ENCODE measurements around the gene LRRC45.

LRRC45 gene

DNA sequence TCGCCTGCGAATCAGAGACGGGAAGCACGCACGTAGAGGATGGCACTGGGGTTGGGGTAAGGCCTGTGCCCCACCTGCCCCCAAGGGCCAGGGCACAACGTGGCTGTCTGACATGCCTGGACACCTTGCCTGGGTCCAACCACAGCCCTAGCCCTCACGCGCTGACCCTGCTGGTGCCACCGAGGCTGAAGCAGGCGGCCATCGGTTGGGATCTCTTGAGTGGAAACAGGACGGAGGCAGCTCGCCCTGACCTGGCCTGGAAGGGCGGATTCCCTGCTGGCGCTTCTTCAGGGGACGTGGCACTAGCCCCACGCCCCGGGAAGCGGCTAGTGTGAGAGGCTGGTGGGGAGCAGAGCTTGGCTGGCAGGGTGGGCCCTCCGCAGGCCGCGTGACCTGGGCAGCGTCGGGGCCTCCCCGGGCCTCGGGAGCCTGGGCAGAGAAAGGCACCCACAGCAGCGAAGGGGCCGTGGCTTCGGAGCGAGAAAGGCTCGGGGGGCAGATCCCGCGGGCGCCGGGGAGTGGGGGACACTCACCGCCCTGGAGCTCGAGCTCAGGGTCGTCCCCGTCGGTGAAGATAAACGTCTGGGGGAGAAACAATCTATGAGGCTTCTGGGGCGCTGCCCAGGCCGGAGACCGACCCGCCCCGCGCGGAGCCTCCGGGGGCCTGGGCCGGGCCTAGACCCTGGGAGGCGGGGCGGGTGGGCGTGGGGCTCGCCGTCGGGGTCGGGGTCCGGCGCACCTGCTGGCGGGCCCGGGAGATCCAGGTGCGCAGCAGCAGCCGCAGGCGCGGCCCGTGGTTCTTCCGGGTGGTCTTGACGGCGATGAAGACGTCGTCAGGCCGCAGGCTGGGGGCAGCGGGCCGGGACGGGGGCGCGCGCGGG is 27.9 kb downstream of the LRRC45 start:
- TF ChIP-seq, protein P1, sequence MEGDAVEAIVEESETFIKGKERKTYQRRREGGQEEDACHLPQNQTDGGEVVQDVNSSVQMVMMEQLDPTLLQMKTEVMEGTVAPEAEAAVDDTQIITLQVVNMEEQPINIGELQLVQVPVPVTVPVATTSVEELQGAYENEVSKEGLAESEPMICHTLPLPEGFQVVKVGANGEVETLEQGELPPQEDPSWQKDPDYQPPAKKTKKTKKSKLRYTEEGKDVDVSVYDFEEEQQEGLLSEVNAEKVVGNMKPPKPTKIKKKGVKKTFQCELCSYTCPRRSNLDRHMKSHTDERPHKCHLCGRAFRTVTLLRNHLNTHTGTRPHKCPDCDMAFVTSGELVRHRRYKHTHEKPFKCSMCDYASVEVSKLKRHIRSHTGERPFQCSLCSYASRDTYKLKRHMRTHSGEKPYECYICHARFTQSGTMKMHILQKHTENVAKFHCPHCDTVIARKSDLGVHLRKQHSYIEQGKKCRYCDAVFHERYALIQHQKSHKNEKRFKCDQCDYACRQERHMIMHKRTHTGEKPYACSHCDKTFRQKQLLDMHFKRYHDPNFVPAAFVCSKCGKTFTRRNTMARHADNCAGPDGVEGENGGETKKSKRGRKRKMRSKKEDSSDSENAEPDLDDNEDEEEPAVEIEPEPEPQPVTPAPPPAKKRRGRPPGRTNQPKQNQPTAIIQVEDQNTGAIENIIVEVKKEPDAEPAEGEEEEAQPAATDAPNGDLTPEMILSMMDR (IDR thresholded peaks at IDR 0.05; ENCODE audit: borderline replicate concordance, insufficient read depth, low read depth, low read length), result no peak
- H3K4me3 ChIP-seq (ENCODE audit: low read depth, low read length), result peak overlapping the region; percentile 85

DNA sequence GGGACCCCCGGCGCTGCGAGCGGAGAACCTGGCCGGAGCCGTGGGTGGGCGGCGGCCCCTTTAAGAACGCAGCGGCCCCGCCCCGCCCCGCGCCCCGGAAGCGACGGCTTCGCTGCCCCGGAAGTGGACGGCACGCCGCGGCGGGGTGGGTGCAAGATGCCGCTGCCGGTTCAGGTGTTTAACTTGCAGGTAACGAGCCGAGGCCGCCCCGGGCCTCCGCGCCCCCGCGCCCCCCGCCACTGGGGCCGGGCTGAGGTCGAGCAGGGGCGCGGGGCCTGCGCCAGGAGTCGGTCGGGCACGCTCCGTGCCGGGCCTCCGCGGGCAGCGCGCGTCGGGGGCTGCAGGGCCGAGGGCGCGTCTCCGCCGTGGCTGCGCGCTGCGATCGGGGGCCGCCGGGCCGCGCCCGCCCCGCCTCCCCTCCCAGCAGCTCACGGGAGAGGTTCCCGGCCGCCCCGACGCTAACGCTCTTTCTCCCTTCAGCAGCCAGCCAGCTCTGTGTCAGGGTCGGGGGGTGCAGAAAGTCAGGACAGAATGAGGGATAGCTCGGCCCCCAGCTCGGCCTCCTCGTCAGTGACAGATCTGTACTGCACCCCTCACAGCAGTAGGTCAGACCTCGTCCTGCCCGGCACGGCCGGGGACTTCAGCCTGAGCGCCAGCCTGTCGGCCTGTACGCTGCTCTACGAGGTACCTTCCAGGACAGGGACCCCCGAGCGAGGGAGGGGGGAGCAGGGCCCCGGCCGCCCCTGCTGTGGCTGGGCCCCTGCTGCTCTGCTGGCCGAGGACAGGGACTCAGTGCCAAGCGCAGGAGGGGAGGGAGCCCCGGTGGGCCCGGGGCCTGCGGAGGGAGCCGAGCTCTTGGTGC is 28.9 kb downstream of the LRRC45 start, which contains the start of the genes GPS1 and RFNG:
TSS of gene GPS1 (plus strand) at position 123 of the 862 bp plus-strand sequence. CDS start at position 157, 34 bp downstream.
TSS of gene RFNG (minus strand) at position 36 of the 862 bp plus-strand sequence. CDS start 45 bp downstream, outside the sequence.
- TF ChIP-seq, protein P1 (IDR thresholded peaks at IDR 0.05; ENCODE audit: borderline replicate concordance, insufficient read depth, low read depth, low read length), result no peak
- peak within 1 kb of the TSS; percentile 85 for H3K4me3 ChIP-seq (ENCODE audit: low read depth, low read length)

DNA sequence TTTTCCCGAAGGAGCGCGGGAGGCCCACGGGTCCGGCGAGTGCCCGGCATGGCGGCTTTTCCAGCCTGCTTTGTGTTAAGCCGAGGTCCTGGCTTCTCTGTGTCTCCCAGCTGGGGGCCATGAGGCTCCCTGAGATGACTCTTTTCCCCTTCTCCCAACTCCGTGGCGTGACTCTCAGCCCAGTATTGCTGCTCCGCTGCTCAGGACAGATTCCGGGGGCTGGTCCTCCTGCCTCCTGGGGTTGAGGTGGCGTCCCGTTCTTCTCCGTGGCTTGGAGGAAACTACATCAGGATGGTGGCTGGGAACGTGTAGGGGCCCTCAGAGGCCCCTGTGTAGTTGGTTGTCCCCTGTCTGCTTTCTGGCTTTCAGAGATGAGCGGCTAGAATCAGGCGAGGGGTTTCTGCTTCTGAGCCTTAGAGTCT is 29.5 kb downstream of the LRRC45 start:
- peak overlapping the region; percentile 85 for H3K4me3 ChIP-seq (ENCODE audit: low read depth, low read length)
- TF ChIP-seq, protein P1 (IDR thresholded peaks at IDR 0.05; ENCODE audit: borderline replicate concordance, insufficient read depth, low read depth, low read length), result no peak

DNA sequence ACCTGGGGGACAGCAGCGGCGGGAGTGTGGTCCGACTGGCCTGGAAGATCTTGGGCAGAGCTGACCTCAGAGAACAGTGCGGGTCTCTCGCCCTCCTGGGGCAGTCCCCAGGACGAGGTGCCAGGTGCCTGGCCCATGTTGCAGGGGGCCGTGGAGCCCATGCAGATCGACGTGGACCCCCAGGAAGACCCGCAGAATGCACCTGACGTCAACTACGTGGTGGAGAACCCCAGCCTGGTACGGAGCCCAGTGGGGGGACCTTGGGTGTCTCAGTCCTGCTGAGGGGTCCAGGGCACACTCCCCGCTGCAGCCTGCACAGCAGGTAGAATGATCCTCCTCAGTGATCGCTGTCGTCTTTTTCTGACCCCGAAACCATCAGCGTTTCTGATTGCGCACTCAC is 30.0 kb downstream of the LRRC45 start:
- H3K4me3 ChIP-seq (ENCODE audit: low read depth, low read length), result no peak overlapping the region
- TF ChIP-seq, protein P1 (IDR thresholded peaks at IDR 0.05; ENCODE audit: borderline replicate concordance, insufficient read depth, low read depth, low read length), result no peak

DNA sequence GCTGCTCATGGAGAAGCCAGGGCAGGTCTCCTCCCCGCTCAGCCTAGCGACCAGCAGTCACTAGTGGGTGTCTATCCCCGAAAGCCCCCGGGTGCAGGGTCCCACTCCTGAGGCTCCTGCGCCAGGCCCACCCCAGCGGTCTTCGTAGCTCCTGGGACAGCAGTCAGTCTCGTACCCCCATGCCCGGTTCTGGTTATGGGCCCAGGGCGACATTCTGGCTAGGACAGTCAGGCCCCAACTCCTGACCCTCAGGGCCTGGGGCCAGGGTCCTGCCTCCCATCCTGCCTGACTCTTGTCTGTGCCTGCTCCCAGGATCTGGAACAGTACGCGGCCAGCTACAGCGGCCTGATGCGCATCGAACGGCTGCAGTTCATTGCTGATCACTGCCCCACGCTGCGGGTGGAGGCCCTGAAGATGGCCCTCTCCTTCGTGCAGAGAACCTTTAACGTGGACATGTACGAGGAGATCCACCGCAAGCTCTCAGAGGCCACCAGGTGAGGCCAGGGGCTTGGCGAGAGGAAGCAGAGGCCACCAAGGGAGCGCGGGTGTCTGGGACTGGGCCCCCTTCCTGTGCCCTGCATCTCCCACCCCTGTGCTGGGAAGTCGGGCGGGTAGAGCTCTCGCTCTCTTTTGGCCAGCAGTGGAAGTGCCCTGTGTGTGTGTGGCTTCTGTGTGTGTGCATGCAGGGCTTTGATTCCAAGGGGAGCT is 30.6 kb downstream of the LRRC45 start:
- no peak overlapping the region for H3K4me3 ChIP-seq (ENCODE audit: low read depth, low read length)
- TF ChIP-seq, protein P1 (IDR thresholded peaks at IDR 0.05; ENCODE audit: borderline replicate concordance, insufficient read depth, low read depth, low read length), result no peak

DNA sequence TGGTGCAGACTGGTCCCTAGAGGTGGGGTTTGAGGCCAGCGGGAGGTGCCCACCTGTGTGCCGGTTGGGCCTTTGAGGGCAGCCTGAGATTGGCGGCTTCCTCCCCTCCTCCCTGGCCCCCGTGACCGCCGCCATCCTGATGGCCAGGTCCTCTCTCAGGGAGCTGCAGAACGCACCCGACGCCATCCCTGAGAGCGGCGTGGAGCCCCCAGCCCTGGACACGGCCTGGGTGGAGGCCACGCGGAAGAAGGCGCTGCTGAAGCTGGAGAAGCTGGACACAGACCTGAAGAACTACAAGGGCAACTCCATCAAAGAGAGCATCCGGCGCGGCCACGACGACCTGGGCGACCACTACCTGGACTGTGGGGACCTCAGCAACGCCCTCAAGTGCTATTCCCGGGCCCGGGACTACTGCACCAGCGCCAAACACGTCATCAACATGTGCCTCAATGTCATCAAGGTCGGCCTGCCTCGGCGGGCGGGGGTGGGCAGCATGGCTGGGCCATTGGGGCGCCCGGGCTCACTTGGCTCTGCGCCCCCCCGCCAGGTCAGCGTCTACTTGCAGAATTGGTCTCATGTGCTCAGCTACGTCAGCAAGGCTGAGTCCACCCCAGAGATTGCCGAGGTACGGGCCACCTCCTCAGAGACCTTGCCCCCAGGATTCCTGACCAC is 31.4 kb downstream of the LRRC45 start:
- TF ChIP-seq, protein P1 (IDR thresholded peaks at IDR 0.05; ENCODE audit: borderline replicate concordance, insufficient read depth, low read depth, low read length), result no peak
- H3K4me3 ChIP-seq (ENCODE audit: low read depth, low read length), result no peak overlapping the region

Measured in GM12875 (cell line).